ENCODE data around the gene DLK1. TPM values are rescaled to one million over a fixed set of nuclear protein-coding genes. Genes with fewer than 3 reads are reported as not detected.

The DLK1 gene
- total RNA-seq, 1 experiment from 2014 or later, result 1.5 TPM

- Histone ChIP-seq H3K36me3 (replicated peaks; ENCODE audit: control insufficient read depth, insufficient read depth, low read length) (no peaks in the 10 kb centered on the region), H3K4me3 (ENCODE audit: insufficient read depth, low read depth, low read length) (no peak overlapping the region), H3K27me3 (ENCODE audit: control insufficient read depth, insufficient read depth, low read length) (no peaks in the 10 kb centered on the region)
- no peak for DNase-seq
Measured at GRCh38 chr14:100701314-100701713, 25.4 kb upstream of the DLK1 start.

- DNase-seq, result no peak
- Histone ChIP-seq H3K4me3 (ENCODE audit: insufficient read depth, low read depth, low read length) (no peak overlapping the region), H3K36me3 (replicated peaks; ENCODE audit: control insufficient read depth, insufficient read depth, low read length) (no peaks in the 10 kb centered on the region), H3K27me3 (ENCODE audit: control insufficient read depth, insufficient read depth, low read length) (no peaks in the 10 kb centered on the region)
Measured at GRCh38 chr14:100702590-100702989, 24.1 kb upstream of the DLK1 start.

GRCh38 chr14:100703386-100704220 lies 23.1 kb upstream of the DLK1 start:
- DNase-seq, result no peak
- H3K27me3 ChIP-seq (ENCODE audit: control insufficient read depth, insufficient read depth, low read length), result no peaks in the 10 kb centered on the region; the same call in 1 of the 2 replicates
- no peaks in the 10 kb centered on the region for H3K36me3 ChIP-seq (replicated peaks; ENCODE audit: control insufficient read depth, insufficient read depth, low read length)
- H3K4me3 ChIP-seq (ENCODE audit: insufficient read depth, low read depth, low read length), result no peak overlapping the region

GRCh38 chr14:100706200-100706599 lies 20.5 kb upstream of the DLK1 start:
- no peak for DNase-seq
- peaks cover 6% of the 10 kb centered on the region for H3K27me3 ChIP-seq (ENCODE audit: control insufficient read depth, insufficient read depth, low read length)

GRCh38 chr14:100706860-100707259 lies 19.8 kb upstream of the DLK1 start:
- no peak overlapping the region for H3K4me3 ChIP-seq (ENCODE audit: insufficient read depth, low read depth, low read length)
- no peak for DNase-seq
- H3K36me3 ChIP-seq (replicated peaks; ENCODE audit: control insufficient read depth, insufficient read depth, low read length), result no peaks in the 10 kb centered on the region
- peaks cover 6% of the 10 kb centered on the region for H3K27me3 ChIP-seq (ENCODE audit: control insufficient read depth, insufficient read depth, low read length)

More at GRCh38 chr14:100706200-100706599, 20.5 kb upstream of the DLK1 start:
- H3K4me3 ChIP-seq (ENCODE audit: insufficient read depth, low read depth, low read length), result no peak overlapping the region
- H3K36me3 ChIP-seq (replicated peaks; ENCODE audit: control insufficient read depth, insufficient read depth, low read length), result no peaks in the 10 kb centered on the region

- H3K4me3 ChIP-seq (ENCODE audit: insufficient read depth, low read depth, low read length), result peak overlapping the region; percentile 20; the same call in 1 of the 2 replicates
- H3K27me3 ChIP-seq (ENCODE audit: control insufficient read depth, insufficient read depth, low read length), result peaks cover 6% of the 10 kb centered on the region
- H3K36me3 ChIP-seq (replicated peaks; ENCODE audit: control insufficient read depth, insufficient read depth, low read length), result no peaks in the 10 kb centered on the region
- peak; percentile 97 for DNase-seq
Measured at GRCh38 chr14:100708425-100709288, 18.0 kb upstream of the DLK1 start.

GRCh38 chr14:100709289-100710284 lies 17.1 kb upstream of the DLK1 start:
- Histone ChIP-seq H3K4me3 (ENCODE audit: insufficient read depth, low read depth, low read length) (peak overlapping the region; percentile 20; the same call in 1 of the 2 replicates), H3K27me3 (ENCODE audit: control insufficient read depth, insufficient read depth, low read length) (peaks cover 6% of the 10 kb centered on the region), H3K36me3 (replicated peaks; ENCODE audit: control insufficient read depth, insufficient read depth, low read length) (no peaks in the 10 kb centered on the region)
- DNase-seq, result peak; percentile 90

- Histone ChIP-seq H3K27me3 (ENCODE audit: control insufficient read depth, insufficient read depth, low read length) (peaks cover 6% of the 10 kb centered on the region), H3K36me3 (replicated peaks; ENCODE audit: control insufficient read depth, insufficient read depth, low read length) (no peaks in the 10 kb centered on the region), H3K4me3 (ENCODE audit: insufficient read depth, low read depth, low read length) (no peak overlapping the region)
- no peak for DNase-seq
Measured at GRCh38 chr14:100710391-100710790, 16.3 kb upstream of the DLK1 start.

GRCh38 chr14:100710826-100711462 lies 15.7 kb upstream of the DLK1 start:
- H3K36me3 ChIP-seq (replicated peaks; ENCODE audit: control insufficient read depth, insufficient read depth, low read length), result no peaks in the 10 kb centered on the region
- DNase-seq, result no peak
- peaks cover 6% of the 10 kb centered on the region for H3K27me3 ChIP-seq (ENCODE audit: control insufficient read depth, insufficient read depth, low read length)
- H3K4me3 ChIP-seq (ENCODE audit: insufficient read depth, low read depth, low read length), result no peak overlapping the region

- no peaks in the 10 kb centered on the region for H3K36me3 ChIP-seq (replicated peaks; ENCODE audit: control insufficient read depth, insufficient read depth, low read length)
- H3K4me3 ChIP-seq (ENCODE audit: insufficient read depth, low read depth, low read length), result no peak overlapping the region
- H3K27me3 ChIP-seq (ENCODE audit: control insufficient read depth, insufficient read depth, low read length), result peaks cover 6% of the 10 kb centered on the region
- DNase-seq, result no peak
Measured at GRCh38 chr14:100711493-100711892, 15.2 kb upstream of the DLK1 start.

GRCh38 chr14:100712490-100712889 lies 14.2 kb upstream of the DLK1 start:
- Histone ChIP-seq H3K4me3 (ENCODE audit: insufficient read depth, low read depth, low read length) (no peak overlapping the region), H3K27me3 (ENCODE audit: control insufficient read depth, insufficient read depth, low read length) (peaks cover 6% of the 10 kb centered on the region), H3K36me3 (replicated peaks; ENCODE audit: control insufficient read depth, insufficient read depth, low read length) (no peaks in the 10 kb centered on the region)
- DNase-seq, result no peak

- Histone ChIP-seq H3K36me3 (replicated peaks; ENCODE audit: control insufficient read depth, insufficient read depth, low read length) (no peaks in the 10 kb centered on the region), H3K4me3 (ENCODE audit: insufficient read depth, low read depth, low read length) (no peak overlapping the region), H3K27me3 (ENCODE audit: control insufficient read depth, insufficient read depth, low read length) (peaks cover 6% of the 10 kb centered on the region)
- no peak for DNase-seq
Measured at GRCh38 chr14:100713705-100714104, 13.0 kb upstream of the DLK1 start.

- peaks cover 2% of the 10 kb centered on the region; the same call in 1 of the 2 replicates for H3K27me3 ChIP-seq (ENCODE audit: control insufficient read depth, insufficient read depth, low read length)
- DNase-seq, result no peak
- no peaks in the 10 kb centered on the region for H3K36me3 ChIP-seq (replicated peaks; ENCODE audit: control insufficient read depth, insufficient read depth, low read length)
- H3K4me3 ChIP-seq (ENCODE audit: insufficient read depth, low read depth, low read length), result no peak overlapping the region
Measured at GRCh38 chr14:100714258-100714892, 12.3 kb upstream of the DLK1 start.
